CD14-positive monocyte (primary cell): Measurements from ENCODE around the gene PRDM8. TPM values are rescaled to one million over a fixed set of nuclear protein-coding genes. Genes with fewer than 3 reads are reported as not detected.

ENCODE experiments used
- DNase-seq, 3 donors: peaks; one replicate each; pipeline ENCODE4 v3.0.0-alpha.2; 2011 to 2022
- H2AFZ ChIP-seq: 2 replicates; pipeline ENCODE4 v1.6.0; 2012; ENCODE audit warnings: mild to moderate bottlenecking, low read depth, low read length, inconsistent platforms; ENCODE audit not compliant: insufficient read depth, poor library complexity, severe bottlenecking
- H3K27ac ChIP-seq, 2 donors: 1 replicate in 1 of 2; 2 replicates in 1 of 2; pipeline ENCODE4 v1.5.1; 2012 to 2013; ENCODE audit warnings: low read length in 2 of 2, control low read depth in 1 of 2, inconsistent platforms in 1 of 2, low read depth in 1 of 2, mild to moderate bottlenecking in 1 of 2
- H3K27me3 ChIP-seq, 2 donors: one replicate each; pipeline versions ENCODE4 v1.6.0 to v1.6.1; 2011 to 2013; ENCODE audit warnings: low read length in 2 of 2; ENCODE audit not compliant: control insufficient read depth in 2 of 2, insufficient read depth in 2 of 2
- H3K36me3 ChIP-seq, 2 donors: replicated peaks in 1 of 2; 1 replicate in 1 of 2; 2 replicates in 1 of 2; pipeline versions ENCODE4 v1.5.1 to v1.6.1; 2012 to 2013; ENCODE audit warnings: low read length in 2 of 2, control low read depth in 1 of 2, inconsistent platforms in 1 of 2, mild to moderate bottlenecking in 1 of 2; ENCODE audit not compliant: insufficient read depth in 2 of 2, control insufficient read depth in 1 of 2
- H3K4me1 ChIP-seq, 2 donors: 1 replicate in 1 of 2; 2 replicates in 1 of 2; pipeline versions ENCODE4 v1.5.1 to v1.6.1; 2012 to 2013; ENCODE audit warnings: low read length in 2 of 2, control low read depth in 1 of 2, inconsistent platforms in 1 of 2, mild to moderate bottlenecking in 1 of 2, moderate library complexity in 1 of 2; ENCODE audit not compliant: insufficient read depth in 2 of 2, control insufficient read depth in 1 of 2
- H3K4me2 ChIP-seq: replicated peaks from 2 replicates; pipeline ENCODE3; 2012; ENCODE audit warnings: low read length, moderate library complexity, mild to moderate bottlenecking; ENCODE audit not compliant: poor library complexity, severe bottlenecking; ENCODE audit errors: extremely low read depth
- H3K4me3 ChIP-seq, 3 experiments: fragments of 200-600 bp in 1 of 3; sonication (generic) in 1 of 3; replicated peaks in 1 of 3; 1 replicate in 2 of 3; 2 replicates in 1 of 3; pipeline ENCODE4 v1.5.1; 2011 to 2013; ENCODE audit warnings: low read length in 3 of 3, mild to moderate bottlenecking in 3 of 3, control low read depth in 2 of 3, low read depth in 2 of 3, inconsistent platforms in 1 of 3, moderate library complexity in 1 of 3
- H3K79me2 ChIP-seq: 2 replicates; pipeline ENCODE4 v1.6.0; 2012; ENCODE audit warnings: mild to moderate bottlenecking, control low read depth, inconsistent platforms, low read length, moderate library complexity; ENCODE audit not compliant: insufficient read depth
- H3K9ac ChIP-seq: 2 replicates; pipeline ENCODE4 v1.6.0; 2017; ENCODE audit warnings: low read length, mild to moderate bottlenecking; ENCODE audit not compliant: insufficient read depth, poor library complexity, severe bottlenecking
- H3K9me3 ChIP-seq, 2 donors: replicated peaks in 1 of 2; 1 replicate in 1 of 2; 2 replicates in 1 of 2; pipeline versions ENCODE4 v1.5.1 to v1.6.1; 2012 to 2013; ENCODE audit warnings: low read length in 2 of 2, control low read depth in 1 of 2; ENCODE audit not compliant: control insufficient read depth in 1 of 2, insufficient read depth in 1 of 2
- H4K20me1 ChIP-seq: 2 replicates; pipeline ENCODE4 v1.6.0; 2012; ENCODE audit warnings: mild to moderate bottlenecking, low read length, control low read depth, moderate library complexity; ENCODE audit not compliant: insufficient read depth
- H3K27ac Mint-ChIP-seq, 7 donors: one replicate each; pipeline ENCODE4 v1.8.0; 2020; ENCODE audit warnings: mild to moderate bottlenecking in 7 of 7, mixed read lengths in 7 of 7, moderate library complexity in 6 of 7, inconsistent platforms in 2 of 7
- H3K27me3 Mint-ChIP-seq, 3 donors: one replicate each; pipeline ENCODE4 v1.8.0; 2021 to 2022; ENCODE audit warnings: low read depth in 3 of 3, mild to moderate bottlenecking in 3 of 3, mixed read lengths in 3 of 3, moderate library complexity in 3 of 3, inconsistent platforms in 1 of 3
- H3K36me3 Mint-ChIP-seq, 2 donors: one replicate each; pipeline ENCODE4 v1.8.0; 2020; ENCODE audit warnings: mixed read lengths in 2 of 2, inconsistent platforms in 1 of 2, mild to moderate bottlenecking in 1 of 2
- H3K4me1 Mint-ChIP-seq: one replicate; pipeline ENCODE4 v1.8.0; 2020; ENCODE audit warnings: mild to moderate bottlenecking, mixed read lengths
- H3K4me3 Mint-ChIP-seq, 2 donors: one replicate each; pipeline ENCODE4 v1.8.0; 2020; ENCODE audit warnings: mild to moderate bottlenecking in 2 of 2, mixed read lengths in 2 of 2, moderate library complexity in 1 of 2
- H3K9me3 Mint-ChIP-seq, 7 donors: one replicate each; pipeline ENCODE4 v1.8.0; 2020 to 2022; ENCODE audit warnings: mixed read lengths in 7 of 7, mild to moderate bottlenecking in 6 of 7, moderate library complexity in 6 of 7, inconsistent platforms in 2 of 7
- WGBS: methylation state at CpG from one replicate; pipeline ENCODE4 v1.1.5; 2013; ENCODE audit warnings: missing lambda C conversion rate; ENCODE audit not compliant: insufficient coverage; 5-methylcytosine and 5-hydroxymethylcytosine counted together
- intact Hi-C, 2 donors: fragments of 100-400 bp; cut with micrococcal nuclease; formaldehyde crosslinking; loops; one replicate each; pipeline versions ENCODE4 v1.15.0 to v1.15.1; 2023
- polyA plus RNA-seq, 3 donors: library from polyadenylated mRNA; depleted of rRNA in 1 of 3; unstranded in 2 of 3; stranded (reverse) in 1 of 3; fragments of 300-500 nt in 2 of 3; fragments of >200 nt in 1 of 3; fragmentation: Illumina TruSeq in 2 of 3; gene quantifications; 1 replicate in 2 of 3; 2 replicates in 1 of 3; pipeline ENCODE4 v1.2.3, GENCODE V29; 2012 to 2021
- TF ChIP-seq, protein P1 (sequence below): fragments of 200-600 bp; IDR thresholded peaks from one replicate; pipeline ENCODE4 v1.8.0; 2022; ENCODE audit warnings: antibody characterized with exemption, mild to moderate bottlenecking

Gene PRDM8
- polyA plus RNA-seq, 3 donors = 0.22 to 0.77 (median 0.23) TPM

DNA sequence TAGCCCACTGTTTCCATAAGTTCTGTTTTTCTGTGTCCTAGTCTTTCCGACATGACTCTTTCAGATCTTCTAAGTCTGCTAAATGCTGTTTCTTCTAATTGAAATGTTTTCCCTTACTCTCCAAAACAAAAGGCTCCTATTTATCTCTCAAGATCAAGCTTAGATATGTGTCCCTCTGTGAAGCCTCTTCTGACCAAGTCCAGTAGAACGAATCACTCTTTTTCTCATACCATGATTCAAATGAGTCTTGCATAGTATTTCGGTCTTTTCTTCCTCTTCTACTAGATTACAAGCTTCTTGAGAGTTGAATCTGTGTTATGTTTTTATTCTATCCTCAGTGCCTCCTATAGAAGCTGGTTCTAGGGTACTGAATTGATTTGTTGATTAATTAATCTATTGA, 45.3 kb upstream of the PRDM8 start:
- H3K9me3 ChIP-seq = no peaks in the 10 kb centered on the region
- no peak overlapping the region for H3K9ac ChIP-seq
- H3K36me3 ChIP-seq = no peaks in the 10 kb centered on the region
- H3K27ac Mint-ChIP-seq = no peak overlapping the region
- no peaks in the 10 kb centered on the region for H3K36me3 Mint-ChIP-seq
- H3K27ac ChIP-seq = no peak overlapping the region
- no peaks in the 10 kb centered on the region for H3K27me3 ChIP-seq
- H3K4me3 Mint-ChIP-seq = no peak overlapping the region
- no peaks in the 10 kb centered on the region for H3K27me3 Mint-ChIP-seq
- H3K79me2 ChIP-seq = no peaks in the 10 kb centered on the region
- no peaks in the 10 kb centered on the region for H4K20me1 ChIP-seq
- H3K4me3 ChIP-seq = no peak overlapping the region
- no peak overlapping the region for H3K4me2 ChIP-seq
- no peak overlapping the region for H2AFZ ChIP-seq
- H3K4me1 Mint-ChIP-seq = no peaks in the 10 kb centered on the region
- no CpG with 5 or more reads among the region's 3 CpGs for WGBS
- TF ChIP-seq, protein P1, sequence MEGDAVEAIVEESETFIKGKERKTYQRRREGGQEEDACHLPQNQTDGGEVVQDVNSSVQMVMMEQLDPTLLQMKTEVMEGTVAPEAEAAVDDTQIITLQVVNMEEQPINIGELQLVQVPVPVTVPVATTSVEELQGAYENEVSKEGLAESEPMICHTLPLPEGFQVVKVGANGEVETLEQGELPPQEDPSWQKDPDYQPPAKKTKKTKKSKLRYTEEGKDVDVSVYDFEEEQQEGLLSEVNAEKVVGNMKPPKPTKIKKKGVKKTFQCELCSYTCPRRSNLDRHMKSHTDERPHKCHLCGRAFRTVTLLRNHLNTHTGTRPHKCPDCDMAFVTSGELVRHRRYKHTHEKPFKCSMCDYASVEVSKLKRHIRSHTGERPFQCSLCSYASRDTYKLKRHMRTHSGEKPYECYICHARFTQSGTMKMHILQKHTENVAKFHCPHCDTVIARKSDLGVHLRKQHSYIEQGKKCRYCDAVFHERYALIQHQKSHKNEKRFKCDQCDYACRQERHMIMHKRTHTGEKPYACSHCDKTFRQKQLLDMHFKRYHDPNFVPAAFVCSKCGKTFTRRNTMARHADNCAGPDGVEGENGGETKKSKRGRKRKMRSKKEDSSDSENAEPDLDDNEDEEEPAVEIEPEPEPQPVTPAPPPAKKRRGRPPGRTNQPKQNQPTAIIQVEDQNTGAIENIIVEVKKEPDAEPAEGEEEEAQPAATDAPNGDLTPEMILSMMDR = no peak
- H3K4me1 ChIP-seq = no peaks in the 10 kb centered on the region
- DNase-seq = no peak
- no peaks in the 10 kb centered on the region for H3K9me3 Mint-ChIP-seq
- intact Hi-C loops = no loop called here

DNA sequence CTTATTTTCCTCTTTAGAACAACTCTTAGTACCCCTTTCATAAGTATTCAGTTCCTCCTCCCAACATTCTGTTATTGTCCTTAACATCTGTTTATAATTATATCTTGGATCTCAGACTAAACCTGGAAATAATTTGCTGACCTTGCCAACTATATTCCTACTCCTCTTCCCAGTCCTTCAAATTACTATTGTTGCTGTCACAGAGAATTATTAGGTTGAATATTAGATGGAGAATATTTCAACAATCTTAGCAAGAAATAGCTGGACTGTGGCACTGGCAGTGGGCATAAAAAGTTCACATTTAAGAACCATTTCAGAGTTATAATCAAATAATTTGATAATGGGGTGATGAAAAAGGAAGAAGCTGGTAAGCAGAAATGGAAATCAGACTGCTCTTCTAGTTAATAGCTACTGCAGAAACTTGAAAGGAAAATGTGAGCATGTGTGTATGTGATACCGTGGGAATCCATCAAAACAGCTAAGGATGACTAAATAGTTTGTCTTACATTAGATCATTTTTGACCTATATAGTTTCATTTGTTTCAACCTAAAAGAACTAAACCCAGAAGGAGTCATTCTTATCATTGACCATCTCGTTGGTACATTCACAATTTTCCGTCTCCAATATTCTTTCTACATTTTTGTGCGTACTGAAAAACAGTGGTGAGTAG, 43.3 kb upstream of the PRDM8 start:
- Histone ChIP-seq H3K9ac (no peak overlapping the region), H4K20me1 (no peaks in the 10 kb centered on the region), H3K4me2 (no peak overlapping the region), H3K27me3 (no peaks in the 10 kb centered on the region), H3K4me3 (no peak overlapping the region), H3K79me2 (no peaks in the 10 kb centered on the region), H3K9me3 (no peaks in the 10 kb centered on the region), H3K36me3 (no peaks in the 10 kb centered on the region), H2AFZ (no peak overlapping the region), H3K27ac (no peak overlapping the region), H3K4me1 (no peaks in the 10 kb centered on the region)
- Mint-ChIP-seq H3K27me3 (no peaks in the 10 kb centered on the region), H3K27ac (no peak overlapping the region), H3K36me3 (no peaks in the 10 kb centered on the region), H3K9me3 (peaks cover 0 to 3% (median 0%) of the 10 kb centered on the region in 7 donors), H3K4me1 (no peaks in the 10 kb centered on the region), H3K4me3 (no peak overlapping the region)
- no CpG with 5 or more reads among the region's 4 CpGs for WGBS
- DNase-seq = no peak
- intact Hi-C loops = no loop called here
- TF ChIP-seq, protein P1 = no peak
